Measurements from ENCODE around the gene NELL1. TPM values are rescaled to one million over a fixed set of nuclear protein-coding genes. Genes with fewer than 3 reads are reported as not detected.

Gene NELL1
- total and polyA plus RNA-seq, 12 donors, result 0.11 to 0.39 (median 0.24) TPM; not detected in 9

- TF ChIP-seq POLR2A (IDR thresholded peaks at IDR 0.05) (no peak), CTCF (IDR thresholded peaks at IDR 0.05) (no peak)
- H3K4me3 ChIP-seq, result no peak overlapping the region
- 51 to 66% (median 57%) methylated on average over 3 of the region's 3 CpGs for WGBS, 4 donors
- H3K9me3 ChIP-seq (replicated peaks in 1 of 3), result no peaks in the 10 kb centered on the region
- H3K27me3 ChIP-seq, result no peaks in the 10 kb centered on the region
- no peak overlapping the region for H3K27ac ChIP-seq
- DNase-seq, result no peak
- intact Hi-C loops (cut with DNase I), result no loop called here
- H3K4me1 ChIP-seq (replicated peaks in 1 of 2), result no peaks in the 10 kb centered on the region
- H3K36me3 ChIP-seq (replicated peaks in 1 of 2), result no peaks in the 10 kb centered on the region
These were observed 297.1 kb downstream of the NELL1 start for GRCh38 chr11:20966489-20966888.

DNA sequence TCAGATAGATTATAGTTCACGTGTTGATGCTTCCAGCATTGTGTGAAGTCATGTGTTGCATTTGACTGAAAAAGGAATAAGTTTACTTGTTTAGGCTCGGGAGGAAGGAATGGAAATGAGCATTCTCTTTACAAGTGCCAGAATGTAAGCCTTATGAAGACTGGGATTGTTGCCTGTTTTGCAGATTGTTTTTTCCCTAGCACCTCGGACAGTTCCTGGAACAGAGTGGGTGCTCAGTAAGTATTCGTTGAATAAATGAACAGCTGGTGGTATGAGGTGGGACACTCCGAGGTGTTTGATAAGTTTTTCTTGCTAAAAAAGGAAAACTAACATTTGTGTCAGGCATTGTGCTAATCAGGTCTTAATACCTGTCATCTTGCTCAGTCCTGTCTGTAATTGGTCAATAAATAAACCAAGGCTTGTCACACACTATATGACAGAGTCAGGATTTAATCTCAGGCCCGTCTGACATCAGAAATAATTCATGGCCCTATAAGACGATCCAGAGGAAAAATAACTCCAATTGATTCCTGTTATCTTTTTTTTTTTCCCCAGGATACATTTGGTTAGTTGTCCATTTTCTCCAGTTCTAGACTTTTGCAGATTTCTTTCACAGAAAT, 304.7 kb downstream of the NELL1 start:
- H3K36me3 ChIP-seq (replicated peaks in 1 of 2), result no peaks in the 10 kb centered on the region
- intact Hi-C loops (cut with DNase I), result no loop called here
- no peaks in the 10 kb centered on the region for H3K9me3 ChIP-seq (replicated peaks in 1 of 3)
- no peaks in the 10 kb centered on the region for H3K27me3 ChIP-seq
- TF ChIP-seq CTCF (IDR thresholded peaks at IDR 0.05) (no peak), POLR2A (IDR thresholded peaks at IDR 0.05) (no peak)
- H3K4me3 ChIP-seq, result no peak overlapping the region
- H3K4me1 ChIP-seq (replicated peaks in 1 of 2), result no peaks in the 10 kb centered on the region
- no peak for DNase-seq
- H3K27ac ChIP-seq, result no peak overlapping the region
- 40 to 45% (median 43%) methylated on average over 7 of the region's 7 CpGs for WGBS, 4 donors

DNA sequence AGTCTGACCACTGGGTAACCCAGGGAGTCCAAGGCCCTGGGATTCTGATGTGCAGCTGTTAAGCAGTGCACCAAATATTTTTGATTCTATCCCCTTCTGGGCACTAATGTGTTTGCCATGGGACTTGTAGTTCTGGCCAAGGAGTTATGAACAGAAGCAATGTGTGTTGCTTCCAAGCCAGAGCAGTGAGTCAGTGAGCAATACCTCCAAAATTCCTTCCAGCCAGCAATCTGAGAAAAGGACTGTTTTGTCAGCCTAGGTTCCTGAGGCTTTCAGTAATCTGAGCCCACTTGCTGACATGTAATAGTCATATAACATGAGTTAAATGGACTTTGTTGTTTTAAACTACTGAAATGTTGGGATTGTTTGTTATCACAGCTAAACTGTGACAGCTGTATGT, 311.4 kb downstream of the NELL1 start:
- Histone ChIP-seq H3K27ac (no peak overlapping the region), H3K27me3 (no peaks in the 10 kb centered on the region), H3K36me3 (replicated peaks in 1 of 2) (no peaks in the 10 kb centered on the region), H3K4me1 (replicated peaks in 1 of 2) (no peaks in the 10 kb centered on the region), H3K9me3 (replicated peaks in 1 of 3) (no peaks in the 10 kb centered on the region), H3K4me3 (no peak overlapping the region)
- TF ChIP-seq POLR2A (IDR thresholded peaks at IDR 0.05), result no peak
- TF ChIP-seq CTCF (IDR thresholded peaks at IDR 0.05), result no peak
- DNase-seq, result no peak
- intact Hi-C loops (cut with DNase I), result no loop called here

DNA sequence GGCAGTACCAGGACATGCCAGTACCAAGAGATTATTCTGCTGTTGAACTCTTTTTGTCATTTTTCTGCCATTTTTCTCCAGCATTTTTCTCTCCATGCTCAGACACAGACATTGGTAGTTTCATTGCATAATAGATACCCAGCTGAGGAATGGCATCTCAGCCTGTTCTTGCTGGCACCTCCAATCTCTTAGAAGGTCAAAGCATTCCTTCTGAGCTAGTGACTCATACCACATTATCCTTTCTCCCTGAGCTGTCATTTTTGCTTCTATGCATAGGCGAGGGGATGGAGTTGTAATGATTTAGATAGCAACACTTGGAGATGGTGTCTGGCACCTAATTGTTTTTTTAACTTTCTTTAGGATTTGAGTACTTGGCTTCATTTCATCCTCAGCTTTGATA, 321.1 kb downstream of the NELL1 start:
- WGBS, 4 donors, result 47 to 76% (median 69%) methylated on average over 1 of the region's 1 CpG
- DNase-seq, result no peak

More for the DNA sequence above, 321.1 kb downstream of the NELL1 start:
- TF ChIP-seq CTCF (IDR thresholded peaks at IDR 0.05), result no peak
- no peak for TF ChIP-seq POLR2A (IDR thresholded peaks at IDR 0.05)
- no peaks in the 10 kb centered on the region for H3K27me3 ChIP-seq
- no peaks in the 10 kb centered on the region for H3K4me1 ChIP-seq (replicated peaks in 1 of 2)
- H3K9me3 ChIP-seq (replicated peaks in 1 of 3), result no peaks in the 10 kb centered on the region
- intact Hi-C loops (cut with DNase I), result no loop called here
- H3K4me3 ChIP-seq, result no peak overlapping the region
- no peaks in the 10 kb centered on the region for H3K36me3 ChIP-seq (replicated peaks in 1 of 2)
- H3K27ac ChIP-seq, result no peak overlapping the region

Data from adrenal gland (tissue), 12 donors.